A204.1 (cell line): ENCODE measurements around the gene ADARB1.

Experiments
- FAIRE-seq: peaks from 2 replicates; lab custom pipeline; 2012; peaks lifted over from hg19 to GRCh38; lab: Jason Lieb, UNC

Gene ADARB1

DNA sequence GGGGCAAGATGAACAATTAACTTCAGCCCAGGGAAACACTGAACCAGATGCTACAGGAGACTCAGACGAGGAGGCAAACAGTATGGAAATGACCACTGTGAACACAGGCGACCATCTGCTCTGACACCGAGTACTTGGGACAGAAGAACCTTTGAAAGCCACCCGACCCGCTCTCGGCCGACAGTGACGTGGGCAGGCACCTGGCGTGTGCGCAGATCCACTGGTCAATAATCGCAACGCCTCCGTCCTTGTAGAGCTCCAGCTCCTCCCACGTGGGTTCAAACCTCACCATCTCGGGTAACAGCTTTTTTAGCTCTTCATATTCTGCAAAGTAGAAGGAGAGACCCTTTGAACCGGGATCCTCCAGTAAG, 193.0 kb downstream of the ADARB1 start:
- no peak for FAIRE-seq

DNA sequence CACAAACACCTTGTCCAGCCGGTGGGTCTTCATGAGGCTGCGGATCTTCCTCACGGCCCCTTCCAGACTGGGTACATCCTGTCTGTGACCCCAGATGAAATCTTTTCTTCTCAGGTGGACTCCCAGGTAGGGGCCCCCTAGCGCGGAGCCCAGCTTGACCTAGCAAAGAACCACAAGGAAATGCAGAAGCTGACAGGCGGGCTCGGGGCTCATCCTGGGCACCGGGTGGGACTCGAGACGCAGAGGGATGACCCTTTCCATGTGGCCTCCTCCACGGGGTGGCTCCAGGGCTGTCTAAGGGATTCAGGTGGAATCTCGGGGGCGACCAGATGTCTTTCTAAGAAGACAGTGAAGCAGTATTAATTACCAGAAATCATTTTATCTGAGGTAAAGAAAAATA, 195.5 kb downstream of the ADARB1 start:
- no peak for FAIRE-seq

DNA sequence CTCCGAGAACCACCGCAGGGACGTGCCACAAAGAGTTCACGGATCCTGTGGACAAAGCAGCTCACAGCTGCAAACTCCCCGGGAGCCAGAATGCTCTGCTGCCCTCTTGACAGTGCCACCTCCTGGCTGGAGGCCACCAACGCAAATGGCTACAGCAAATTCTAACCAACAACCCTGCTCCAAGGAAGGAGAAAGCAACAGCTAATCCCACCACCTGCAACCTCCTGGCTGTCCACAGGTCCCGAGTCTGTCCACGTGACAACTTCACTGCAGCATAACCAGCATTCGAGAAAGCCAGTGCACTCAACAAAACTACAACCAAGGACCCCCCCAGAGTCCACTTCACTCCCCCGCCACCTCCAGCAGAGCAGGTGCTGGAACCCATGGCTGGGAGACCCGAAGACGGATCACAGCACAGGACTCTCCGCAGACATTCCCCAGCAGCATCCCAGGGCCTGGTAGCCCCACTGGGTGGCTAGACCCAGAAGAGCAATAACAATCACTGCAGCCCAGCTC, 196.0 kb downstream of the ADARB1 start:
- FAIRE-seq, result no peak
